Tibial artery (tissue), 4 donors: ENCODE results near the gene WFS1.

Experiments
- DNase-seq, 2 donors: peaks; one replicate each; pipeline ENCODE4 v3.0.0-alpha.2; 2019
- H3K27ac ChIP-seq, 2 donors: fragments of 200-600 bp; sonication (generic) in 1 of 2; 1 replicate in 1 of 2; 2 replicates in 1 of 2; pipeline ENCODE4 v1.5.1; 2018 to 2019; ENCODE audit warnings: mild to moderate bottlenecking in 1 of 2
- H3K27me3 ChIP-seq, 2 donors: fragments of 200-600 bp; sonication (generic) in 1 of 2; one replicate each; pipeline versions ENCODE4 v1.5.1 to v1.6.0; 2016 to 2019
- H3K36me3 ChIP-seq, 3 donors: fragments of 200-600 bp; sonication (generic) in 2 of 3; one replicate each; pipeline ENCODE4 v1.5.1; 2016 to 2019; ENCODE audit warnings: mild to moderate bottlenecking in 2 of 3
- H3K4me1 ChIP-seq, 4 donors: fragments of 200-600 bp; sonication (generic) in 2 of 4; 1 replicate in 3 of 4; 2 replicates in 1 of 4; pipeline ENCODE4 v1.5.1; 2016 to 2019
- H3K4me3 ChIP-seq, 2 donors: fragments of 200-600 bp; sonication (generic) in 1 of 2; 1 replicate in 1 of 2; 2 replicates in 1 of 2; pipeline ENCODE4 v1.5.1; 2018 to 2019; ENCODE audit warnings: mild to moderate bottlenecking in 2 of 2
- H3K9me3 ChIP-seq, 3 donors: fragments of 200-600 bp; sonication (generic) in 1 of 3; one replicate each; pipeline ENCODE4 v1.5.1; 2016 to 2019
- intact Hi-C: fragments of 100-400 bp; cut with DNase I; formaldehyde crosslinking; loops from one replicate; pipeline ENCODE4 v1.15.0; 2023; ENCODE audit warnings: low total_unique reads
- TF ChIP-seq, protein P1 (sequence below), 2 experiments: fragments of 200-600 bp in 1 of 2; fragments of 450-650 bp in 1 of 2; IDR thresholded peaks; one replicate each; pipeline ENCODE4 v1.5.1; 2017 to 2019; ENCODE audit warnings: antibody characterized with exemption in 2 of 2, mild to moderate bottlenecking in 1 of 2, moderate library complexity in 1 of 2

Gene WFS1

DNA sequence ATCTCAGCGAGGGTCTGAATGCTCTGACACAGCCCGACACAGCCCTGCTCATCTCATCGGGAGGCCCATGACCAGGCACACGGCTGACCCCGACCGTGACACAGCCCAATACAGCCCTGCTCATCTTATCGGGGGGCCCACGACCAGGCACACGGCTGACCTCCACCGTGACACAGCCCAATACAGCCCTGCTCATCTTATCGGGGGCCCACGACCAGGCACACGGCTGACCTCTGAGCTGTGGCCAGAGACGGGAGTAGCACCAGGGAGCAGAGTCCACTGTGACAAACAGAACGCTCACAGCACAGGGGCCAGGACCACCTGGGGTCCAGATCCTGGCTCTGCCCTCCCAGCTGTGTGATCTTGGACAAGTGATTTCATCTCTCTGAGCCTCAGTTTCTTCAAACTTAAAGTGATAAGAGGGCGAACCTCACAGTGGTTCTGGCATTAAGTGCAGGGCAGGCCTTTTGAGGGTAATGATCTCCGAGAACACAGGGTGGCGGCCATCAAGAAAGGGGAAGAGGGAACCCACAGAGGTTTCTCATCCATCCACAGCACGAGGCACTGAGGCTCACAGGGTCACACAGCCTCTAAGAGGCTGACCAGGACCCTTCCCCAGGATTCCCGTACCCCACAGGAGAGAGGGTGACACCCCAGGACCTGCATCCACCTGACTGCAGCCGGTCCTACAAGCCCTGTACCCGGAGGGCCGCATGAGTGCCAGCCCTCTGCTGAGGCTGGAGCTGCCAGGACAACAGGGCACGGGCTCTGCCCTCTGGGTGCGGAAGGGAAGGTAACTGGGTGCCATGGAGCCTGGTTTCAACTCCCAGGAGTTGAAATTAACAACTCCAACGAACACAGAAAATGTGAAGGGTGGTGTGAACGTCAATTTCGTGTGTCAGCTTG, 60.1 kb downstream of the WFS1 start:
- DNase-seq, result no peak
- TF ChIP-seq, protein P1, sequence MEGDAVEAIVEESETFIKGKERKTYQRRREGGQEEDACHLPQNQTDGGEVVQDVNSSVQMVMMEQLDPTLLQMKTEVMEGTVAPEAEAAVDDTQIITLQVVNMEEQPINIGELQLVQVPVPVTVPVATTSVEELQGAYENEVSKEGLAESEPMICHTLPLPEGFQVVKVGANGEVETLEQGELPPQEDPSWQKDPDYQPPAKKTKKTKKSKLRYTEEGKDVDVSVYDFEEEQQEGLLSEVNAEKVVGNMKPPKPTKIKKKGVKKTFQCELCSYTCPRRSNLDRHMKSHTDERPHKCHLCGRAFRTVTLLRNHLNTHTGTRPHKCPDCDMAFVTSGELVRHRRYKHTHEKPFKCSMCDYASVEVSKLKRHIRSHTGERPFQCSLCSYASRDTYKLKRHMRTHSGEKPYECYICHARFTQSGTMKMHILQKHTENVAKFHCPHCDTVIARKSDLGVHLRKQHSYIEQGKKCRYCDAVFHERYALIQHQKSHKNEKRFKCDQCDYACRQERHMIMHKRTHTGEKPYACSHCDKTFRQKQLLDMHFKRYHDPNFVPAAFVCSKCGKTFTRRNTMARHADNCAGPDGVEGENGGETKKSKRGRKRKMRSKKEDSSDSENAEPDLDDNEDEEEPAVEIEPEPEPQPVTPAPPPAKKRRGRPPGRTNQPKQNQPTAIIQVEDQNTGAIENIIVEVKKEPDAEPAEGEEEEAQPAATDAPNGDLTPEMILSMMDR (IDR thresholded peaks at IDR 0.05), result no peak
- Histone ChIP-seq H3K4me1 (peaks cover 0 to 6% (median 0%) of the 10 kb centered on the region in 4 donors), H3K27ac (no peak overlapping the region), H3K4me3 (no peak overlapping the region), H3K36me3 (no peaks in the 10 kb centered on the region), H3K27me3 (peaks cover 0 to 66% of the 10 kb centered on the region in 2 donors), H3K9me3 (peaks cover 0 to 4% (median 0%) of the 10 kb centered on the region in 3 donors)
- intact Hi-C loops, result loop anchor here (2.0 kb wide), 1 partner anchor 69 kb away; no protein-coding TSS in a partner anchor

DNA sequence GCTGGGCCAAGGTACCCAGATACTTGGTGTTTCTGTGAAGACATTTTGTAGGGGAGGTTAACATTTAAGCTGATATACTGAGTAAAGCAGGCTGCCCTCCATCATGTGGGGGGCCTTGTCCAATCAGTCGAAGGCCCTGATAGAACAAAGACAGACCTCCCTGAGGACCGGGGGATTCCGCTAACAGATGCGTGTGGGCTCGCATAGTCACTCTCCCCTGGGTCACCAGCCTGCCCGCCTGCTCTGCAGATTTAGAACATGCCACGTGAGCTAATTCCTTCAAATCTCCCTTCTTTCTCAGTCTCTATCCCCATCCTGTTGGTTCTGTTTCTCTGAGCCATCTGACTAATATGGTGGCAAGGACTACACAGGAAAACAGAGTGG, 60.7 kb downstream of the WFS1 start:
- H3K36me3 ChIP-seq, result no peaks in the 10 kb centered on the region
- intact Hi-C loops, result no loop called here
- peaks cover 0 to 6% (median 0%) of the 10 kb centered on the region in 4 donors for H3K4me1 ChIP-seq
- H3K4me3 ChIP-seq, result no peak overlapping the region
- TF ChIP-seq, protein P1 (IDR thresholded peaks at IDR 0.05), result no peak
- no peak for DNase-seq
- peaks cover 0 to 73% of the 10 kb centered on the region in 2 donors for H3K27me3 ChIP-seq
- H3K27ac ChIP-seq, result no peak overlapping the region
- peaks cover 0 to 4% (median 0%) of the 10 kb centered on the region in 3 donors for H3K9me3 ChIP-seq

DNA sequence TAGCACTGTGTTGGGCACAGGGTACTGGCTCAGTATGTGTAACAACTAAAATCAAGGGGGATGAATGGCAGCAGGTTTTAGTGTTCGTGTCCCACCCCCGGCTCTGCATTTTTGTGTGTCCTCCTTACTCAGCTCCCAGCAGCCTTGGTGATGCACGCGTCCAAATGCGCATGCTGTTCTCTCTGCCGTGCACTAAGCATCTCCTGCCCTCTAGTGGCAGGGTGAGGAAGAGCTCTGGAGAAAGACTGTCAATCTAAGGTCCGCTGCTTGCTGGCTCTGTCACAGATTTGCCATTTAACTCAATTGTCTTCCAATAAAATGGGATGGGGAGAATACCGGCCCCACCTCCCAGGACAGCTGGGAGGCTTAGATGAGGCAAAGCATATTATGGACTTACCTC, 61.4 kb downstream of the WFS1 start:
- peaks cover 0 to 6% (median 0%) of the 10 kb centered on the region in 4 donors for H3K4me1 ChIP-seq
- intact Hi-C loops, result no loop called here
- DNase-seq, result no peak
- TF ChIP-seq, protein P1 (IDR thresholded peaks at IDR 0.05), result peak; percentile 18 to 19
- peaks cover 0 to 79% of the 10 kb centered on the region in 2 donors for H3K27me3 ChIP-seq
- no peaks in the 10 kb centered on the region for H3K36me3 ChIP-seq
- no peak overlapping the region for H3K27ac ChIP-seq
- H3K4me3 ChIP-seq, result no peak overlapping the region
- peaks cover 0 to 4% (median 0%) of the 10 kb centered on the region in 3 donors for H3K9me3 ChIP-seq

- Histone ChIP-seq H3K4me3 (no peak overlapping the region), H3K27ac (no peak overlapping the region), H3K27me3 (peaks cover 0 to 82% of the 10 kb centered on the region in 2 donors), H3K9me3 (peaks cover 0 to 4% (median 0%) of the 10 kb centered on the region in 3 donors), H3K36me3 (no peaks in the 10 kb centered on the region), H3K4me1 (peaks cover 0 to 6% (median 0%) of the 10 kb centered on the region in 4 donors)
- DNase-seq, result no peak
- intact Hi-C loops, result no loop called here
- TF ChIP-seq, protein P1 (IDR thresholded peaks at IDR 0.05), result no peak
Observed at GRCh38 chr4:6331468-6331867, 61.8 kb downstream of the WFS1 start.

DNA sequence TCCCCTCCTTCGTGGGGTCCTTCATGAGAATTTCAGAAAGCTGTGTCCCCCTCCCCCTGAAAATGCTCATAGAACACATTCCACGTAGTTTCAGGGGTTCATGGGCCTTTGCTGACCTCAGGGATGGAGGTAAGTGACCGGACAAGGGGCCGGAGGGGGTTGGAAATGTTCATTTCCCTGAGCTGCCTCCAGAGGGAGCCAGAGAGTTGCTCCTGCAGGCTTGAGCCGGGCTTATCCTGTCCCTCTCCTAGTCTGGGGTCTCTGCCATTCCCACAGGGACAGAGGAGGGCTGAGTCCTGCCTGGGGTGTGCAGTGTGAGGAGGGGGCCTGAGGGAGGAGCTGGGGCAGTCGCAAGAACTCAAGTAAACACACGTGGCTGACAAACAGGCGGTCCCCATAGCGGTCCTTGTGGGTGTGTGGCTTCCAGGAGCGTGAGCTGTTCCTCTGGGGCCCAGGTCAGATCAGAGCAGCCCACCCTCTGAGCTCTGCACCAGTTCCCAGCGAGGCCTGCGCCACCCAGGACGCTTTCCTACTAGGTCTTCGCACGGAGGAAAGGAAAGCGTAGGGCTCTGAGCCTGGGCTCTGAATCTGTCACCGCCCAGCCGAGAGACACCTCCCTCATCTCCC, 62.5 kb downstream of the WFS1 start:
- Histone ChIP-seq H3K4me3 (no peak overlapping the region), H3K4me1 (peaks cover 0 to 4% (median 0%) of the 10 kb centered on the region in 4 donors), H3K36me3 (no peaks in the 10 kb centered on the region), H3K27ac (no peak overlapping the region), H3K9me3 (peaks cover 0 to 4% (median 0%) of the 10 kb centered on the region in 3 donors), H3K27me3 (peaks cover 0 to 75% of the 10 kb centered on the region in 2 donors)
- intact Hi-C loops, result no loop called here
- DNase-seq, result no peak
- TF ChIP-seq, protein P1 (IDR thresholded peaks at IDR 0.05), result peak; percentile 30 to 47
